CD8-positive, alpha-beta memory T cell (primary cell): ENCODE data around the gene TCF3. TPM values are rescaled to one million over a fixed set of nuclear protein-coding genes. Genes with fewer than 3 reads are reported as not detected.

Experiments used
- CTCF ChIA-PET: fragments of 350-600 bp; sonication (Branson Sonifier 250); formaldehyde crosslinking; loops from one replicate; lab custom pipeline; 2021; ENCODE audit warnings: antibody characterized with exemption; lab: Charles Lee
- POLR2A ChIA-PET: fragments of 350-600 bp; sonication (Branson Sonifier 250); formaldehyde crosslinking; loops from one replicate; lab custom pipeline; 2021; ENCODE audit warnings: antibody characterized with exemption; lab: Charles Lee
- DNase-seq, 5 donors: peaks; one replicate each; pipeline versions ENCODE4 v3.0.0 to v3.0.0-alpha.2; 2020 to 2022; ENCODE audit warnings: mixed read lengths in 1 of 5
- H3K27ac ChIP-seq: one replicate; pipeline ENCODE4 v1.7.0; 2013; ENCODE audit warnings: low read depth, mild to moderate bottlenecking, low read length, moderate library complexity
- H3K27me3 ChIP-seq: 2 replicates; pipeline ENCODE4 v1.7.0; 2013; ENCODE audit warnings: low read length, mild to moderate bottlenecking; ENCODE audit not compliant: insufficient read depth, poor library complexity, severe bottlenecking
- H3K36me3 ChIP-seq: 2 replicates; pipeline ENCODE4 v1.7.0; 2013; ENCODE audit warnings: mild to moderate bottlenecking, low read length, moderate library complexity; ENCODE audit not compliant: insufficient read depth
- H3K4me1 ChIP-seq: 2 replicates; pipeline ENCODE4 v1.7.0; 2013; ENCODE audit warnings: mild to moderate bottlenecking, low read length, moderate library complexity; ENCODE audit not compliant: insufficient read depth
- H3K4me3 ChIP-seq: 2 replicates; pipeline ENCODE4 v1.7.0; 2013; ENCODE audit warnings: mild to moderate bottlenecking, low read length
- H3K9me3 ChIP-seq: 2 replicates; pipeline ENCODE4 v1.7.0; 2013; ENCODE audit warnings: mild to moderate bottlenecking, low read length
- H3K27ac Mint-ChIP-seq, 8 donors: one replicate each; pipeline ENCODE4 v1.8.0; 2020 to 2021; ENCODE audit warnings: mixed read lengths in 8 of 8, mild to moderate bottlenecking in 6 of 8, inconsistent platforms in 3 of 8, moderate library complexity in 3 of 8
- H3K27me3 Mint-ChIP-seq, 2 donors: one replicate each; pipeline ENCODE4 v1.8.0; 2020 to 2021; ENCODE audit warnings: mixed read lengths in 2 of 2, mild to moderate bottlenecking in 1 of 2, moderate library complexity in 1 of 2
- H3K36me3 Mint-ChIP-seq, 3 donors: one replicate each; pipeline ENCODE4 v1.8.0; 2020 to 2021; ENCODE audit warnings: mixed read lengths in 3 of 3, inconsistent platforms in 1 of 3, mild to moderate bottlenecking in 1 of 3
- H3K4me1 Mint-ChIP-seq, 3 donors: one replicate each; pipeline ENCODE4 v1.8.0; 2020 to 2021; ENCODE audit warnings: mixed read lengths in 3 of 3, inconsistent platforms in 1 of 3, mild to moderate bottlenecking in 1 of 3
- H3K4me3 Mint-ChIP-seq, 7 donors: one replicate each; pipeline ENCODE4 v1.8.0; 2020 to 2021; ENCODE audit warnings: mixed read lengths in 7 of 7, mild to moderate bottlenecking in 6 of 7, moderate library complexity in 4 of 7, inconsistent platforms in 2 of 7
- H3K9me3 Mint-ChIP-seq, 5 donors: one replicate each; pipeline ENCODE4 v1.8.0; 2020 to 2022; ENCODE audit warnings: mixed read lengths in 5 of 5, mild to moderate bottlenecking in 3 of 5, moderate library complexity in 2 of 5, inconsistent platforms in 1 of 5
- polyA plus RNA-seq: library from polyadenylated mRNA; unstranded; fragments of 300-500 nt; fragmentation: Illumina TruSeq; gene quantifications from one replicate; pipeline ENCODE4 v1.2.3, GENCODE V29; 2021
- total RNA-seq, 2 experiments: library from RNA; stranded (reverse); gene quantifications; one replicate each; pipeline ENCODE4 v1.2.3, GENCODE V29; 2021

The TCF3 gene
- total and polyA plus RNA-seq, 3 experiments from 2014 or later = 13.3 to 97.0 (median 96.0) TPM

DNA sequence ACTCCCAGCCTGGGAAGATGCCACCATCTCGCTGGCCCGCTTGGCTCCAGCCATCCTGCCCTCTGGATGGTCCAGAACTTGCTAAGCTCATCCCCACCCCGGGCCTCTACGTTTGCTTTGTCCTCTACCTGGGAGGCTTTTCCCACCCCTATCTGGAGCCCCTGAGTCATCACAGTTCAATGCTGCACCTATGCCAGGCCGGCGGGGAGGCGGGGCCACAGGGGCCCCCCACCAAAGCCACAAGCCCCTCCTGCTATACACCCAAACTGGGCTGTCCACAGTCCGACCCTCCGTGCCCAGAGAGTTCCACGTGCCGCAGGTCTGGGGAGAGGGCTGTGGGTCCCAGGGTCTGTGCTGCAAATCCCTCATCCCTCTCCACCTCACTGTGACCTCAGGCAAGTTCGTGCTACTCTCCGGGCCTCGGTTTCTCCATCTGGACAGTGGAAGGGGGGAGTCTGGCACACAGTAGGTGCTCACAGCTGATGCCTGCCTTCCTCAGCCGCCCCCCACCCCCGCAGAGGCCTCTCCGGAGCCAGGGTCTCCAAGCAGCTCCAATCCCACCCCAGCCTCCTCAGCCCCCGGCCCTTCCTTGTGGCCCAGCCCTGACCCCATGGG, 1.9 kb upstream of the TCF3 start:
- DNase-seq = no peak
- no peak overlapping the region for H3K27ac ChIP-seq
- no peaks in the 10 kb centered on the region for H3K27me3 ChIP-seq
- ChIA-PET POLR2A (no interaction called here), CTCF (interaction anchor here (0.8 to 1.1 kb wide), 4 partner anchors 15 to 49 kb away, joined by 3 to 4 read pairs (median 3); partner anchors contain the start of gene UQCR11)
- no peaks in the 10 kb centered on the region for H3K9me3 ChIP-seq
- Mint-ChIP-seq H3K4me1 (peaks cover 15 to 22% (median 15%) of the 10 kb centered on the region in 3 donors), H3K4me3 (peak overlapping the region in 5 of 7 donors; percentile 19 to 48 (median 34)), H3K36me3 (peaks cover 0 to 9% (median 0%) of the 10 kb centered on the region in 3 donors), H3K9me3 (no peaks in the 10 kb centered on the region), H3K27ac (peak overlapping the region in 1 of 8 donors; percentile 63), H3K27me3 (peaks cover 9 to 10% of the 10 kb centered on the region in 2 donors)
- peaks cover 13% of the 10 kb centered on the region for H3K4me1 ChIP-seq
- no peaks in the 10 kb centered on the region for H3K36me3 ChIP-seq
- no peak overlapping the region for H3K4me3 ChIP-seq

DNA sequence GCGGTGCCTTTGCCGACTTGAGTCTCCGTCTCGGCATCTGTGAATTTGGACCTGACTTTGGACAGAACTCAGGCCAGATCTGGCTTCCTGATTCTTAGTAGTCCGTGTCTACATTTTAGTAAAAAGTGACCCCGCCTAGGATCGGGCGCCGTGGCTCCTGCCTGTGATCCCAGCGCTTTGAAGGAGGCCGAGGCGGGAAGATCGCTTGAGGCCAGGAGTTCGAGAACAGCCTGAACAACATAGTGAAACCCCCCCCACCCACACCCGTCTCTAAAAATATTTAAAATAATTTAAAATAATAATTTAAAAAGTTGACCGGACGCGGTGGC, 849 bp upstream of the TCF3 start:
- POLR2A ChIA-PET = interaction anchor here (0.6 to 3.1 kb wide), 5 partner anchors 16 to 384 kb away, joined by 3 to 29 read pairs (median 6); partner anchors contain the start of genes CIRBP, MBD3, REEP6 and UQCR11
- Histone ChIP-seq H3K9me3 (no peaks in the 10 kb centered on the region), H3K4me1 (peaks cover 13% of the 10 kb centered on the region), H3K27ac (peak overlapping the region; percentile 98), H3K36me3 (no peaks in the 10 kb centered on the region), H3K4me3 (peak overlapping the region; percentile 77), H3K27me3 (no peaks in the 10 kb centered on the region)
- Mint-ChIP-seq H3K27me3 (peaks cover 6 to 10% of the 10 kb centered on the region in 2 donors), H3K4me3 (peak overlapping the region; percentile 82 to 95 (median 86)), H3K27ac (peak overlapping the region; percentile 87 to 98 (median 94)), H3K36me3 (peaks cover 0 to 12% (median 0%) of the 10 kb centered on the region in 3 donors), H3K4me1 (peaks cover 17 to 27% (median 18%) of the 10 kb centered on the region in 3 donors), H3K9me3 (no peaks in the 10 kb centered on the region)
- CTCF ChIA-PET = interaction anchor here (1.0 to 1.2 kb wide), 2 partner anchors 18 to 47 kb away, joined by 3 to 9 read pairs; no protein-coding TSS in a partner anchor
- DNase-seq = no peak

DNA sequence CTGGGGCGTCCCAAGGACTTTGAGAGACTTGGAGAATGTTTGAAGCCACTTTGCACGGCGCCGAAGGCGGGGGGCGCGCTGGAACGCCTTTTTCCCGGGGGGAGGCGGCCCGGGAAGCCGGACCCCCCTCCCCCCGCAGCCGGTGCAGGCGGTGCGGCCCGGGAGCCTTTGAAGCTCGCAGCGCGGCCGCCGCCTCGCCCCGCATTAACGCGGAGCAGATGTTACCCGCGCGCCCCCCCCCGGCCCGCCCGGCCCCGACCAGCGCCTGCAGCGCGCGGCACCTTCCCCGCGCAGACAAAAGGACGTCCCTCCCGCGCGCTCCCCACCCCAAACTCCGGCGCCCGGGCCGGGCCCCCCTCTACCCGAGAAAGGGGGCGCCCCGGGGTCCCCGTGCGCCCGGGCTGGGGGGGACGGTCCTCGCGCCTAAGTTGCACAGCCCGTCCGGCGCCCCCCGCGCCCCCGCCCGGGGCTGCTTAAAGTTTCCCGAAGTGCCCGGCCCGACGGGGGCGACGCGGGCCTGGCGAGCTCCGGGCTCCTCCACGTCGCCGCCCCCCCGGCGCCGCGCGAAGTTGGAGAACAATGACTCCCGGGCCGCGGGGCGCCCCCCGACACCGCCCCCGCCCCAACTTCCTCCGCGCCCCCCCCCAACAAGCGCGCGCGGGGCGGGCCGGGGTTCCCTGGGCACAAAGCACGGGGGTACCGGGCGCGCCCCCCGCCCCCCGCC, 685 bp downstream of the TCF3 start:
- H3K27ac ChIP-seq = peak overlapping the region; percentile 57
- peak overlapping the region; percentile 61 for H3K4me3 ChIP-seq
- DNase-seq = peak; percentile 31 to 66 (median 48)
- Mint-ChIP-seq H3K27ac (peak overlapping the region; percentile 84 to 98 (median 96)), H3K4me1 (peaks cover 17 to 27% (median 18%) of the 10 kb centered on the region in 3 donors), H3K4me3 (peak overlapping the region; percentile 80 to 99 (median 93)), H3K27me3 (peaks cover 2 to 6% of the 10 kb centered on the region in 2 donors), H3K9me3 (no peaks in the 10 kb centered on the region), H3K36me3 (peaks cover 0 to 14% (median 0%) of the 10 kb centered on the region in 3 donors)
- H3K36me3 ChIP-seq = no peaks in the 10 kb centered on the region
- POLR2A ChIA-PET = interaction anchor here (1.2 to 3.1 kb wide), 3 partner anchors 46 to 59 kb away, joined by 6 to 29 read pairs (median 7); partner anchors contain the start of genes MBD3 and UQCR11
- CTCF ChIA-PET = interaction anchor here (1.2 to 3.5 kb wide), 4 partner anchors 20 to 106 kb away, joined by 4 to 29 read pairs (median 8); partner anchors contain the start of gene UQCR11
- no peaks in the 10 kb centered on the region for H3K27me3 ChIP-seq
- peaks cover 13% of the 10 kb centered on the region for H3K4me1 ChIP-seq
- no peaks in the 10 kb centered on the region for H3K9me3 ChIP-seq

DNA sequence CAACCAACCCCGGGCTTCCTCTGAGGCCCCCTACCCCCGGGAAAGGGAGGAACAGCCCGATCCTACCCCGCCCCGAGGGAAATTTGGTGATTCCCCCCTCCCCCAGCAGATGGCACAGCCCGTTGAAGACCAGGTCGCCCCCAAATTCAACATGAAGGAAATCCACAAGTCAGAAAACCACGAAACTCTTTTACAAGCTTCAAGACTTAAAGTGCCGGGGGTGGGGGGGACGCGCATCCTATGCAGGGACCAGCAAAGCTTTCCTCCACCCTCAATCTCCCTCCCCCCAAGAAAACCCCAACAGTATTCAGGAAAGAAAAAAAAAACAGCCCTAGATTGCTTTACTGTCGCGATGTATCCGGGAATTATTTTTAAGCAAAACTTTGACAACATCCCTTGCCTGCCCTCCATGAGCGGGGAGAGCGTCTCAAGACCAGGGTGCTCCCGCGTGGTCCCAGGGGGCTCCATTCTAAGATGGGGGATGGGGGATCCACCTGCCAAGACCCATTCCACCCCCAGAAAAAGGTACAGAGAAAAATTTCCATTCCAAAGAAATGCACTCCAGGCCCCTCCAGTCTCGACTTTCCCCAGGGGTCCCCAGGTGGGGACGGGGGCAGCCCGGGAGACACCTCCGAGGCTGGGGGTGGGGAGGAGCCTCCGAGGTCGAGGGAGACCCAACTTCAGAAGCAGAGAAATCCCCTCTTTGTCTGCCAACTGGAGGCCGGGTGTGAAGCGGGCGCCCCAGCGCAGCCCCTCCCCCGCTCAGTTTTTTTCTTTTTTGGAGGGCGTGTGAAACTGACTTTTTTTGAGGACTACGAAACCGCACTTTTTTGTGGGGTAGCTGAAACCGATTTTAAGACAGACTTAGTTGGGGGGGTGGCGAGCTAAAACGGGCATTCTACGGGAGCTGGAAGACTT, 1.5 kb downstream of the TCF3 start:
- Histone ChIP-seq H3K4me1 (peaks cover 13% of the 10 kb centered on the region), H3K27ac (peak overlapping the region; percentile 57), H3K27me3 (no peaks in the 10 kb centered on the region), H3K36me3 (no peaks in the 10 kb centered on the region), H3K9me3 (no peaks in the 10 kb centered on the region), H3K4me3 (peak overlapping the region; percentile 61)
- Mint-ChIP-seq H3K4me1 (peaks cover 17 to 27% (median 18%) of the 10 kb centered on the region in 3 donors), H3K4me3 (peak overlapping the region; percentile 80 to 99 (median 93)), H3K9me3 (no peaks in the 10 kb centered on the region), H3K36me3 (peaks cover 0 to 21% (median 0%) of the 10 kb centered on the region in 3 donors), H3K27ac (peak overlapping the region; percentile 84 to 98 (median 96)), H3K27me3 (peaks cover 0 to 6% of the 10 kb centered on the region in 2 donors)
- peak; percentile 55 to 85 (median 70) for DNase-seq
- ChIA-PET POLR2A (interaction anchor here (0.6 to 3.1 kb wide), 3 partner anchors 45 to 1078 kb away, joined by 3 to 29 read pairs (median 6); partner anchors contain the start of genes MBD3 and UQCR11), CTCF (interaction anchor here (1.2 to 3.5 kb wide), 5 partner anchors 21 to 175 kb away, joined by 3 to 29 read pairs (median 7); partner anchors contain the start of gene UQCR11)

DNA sequence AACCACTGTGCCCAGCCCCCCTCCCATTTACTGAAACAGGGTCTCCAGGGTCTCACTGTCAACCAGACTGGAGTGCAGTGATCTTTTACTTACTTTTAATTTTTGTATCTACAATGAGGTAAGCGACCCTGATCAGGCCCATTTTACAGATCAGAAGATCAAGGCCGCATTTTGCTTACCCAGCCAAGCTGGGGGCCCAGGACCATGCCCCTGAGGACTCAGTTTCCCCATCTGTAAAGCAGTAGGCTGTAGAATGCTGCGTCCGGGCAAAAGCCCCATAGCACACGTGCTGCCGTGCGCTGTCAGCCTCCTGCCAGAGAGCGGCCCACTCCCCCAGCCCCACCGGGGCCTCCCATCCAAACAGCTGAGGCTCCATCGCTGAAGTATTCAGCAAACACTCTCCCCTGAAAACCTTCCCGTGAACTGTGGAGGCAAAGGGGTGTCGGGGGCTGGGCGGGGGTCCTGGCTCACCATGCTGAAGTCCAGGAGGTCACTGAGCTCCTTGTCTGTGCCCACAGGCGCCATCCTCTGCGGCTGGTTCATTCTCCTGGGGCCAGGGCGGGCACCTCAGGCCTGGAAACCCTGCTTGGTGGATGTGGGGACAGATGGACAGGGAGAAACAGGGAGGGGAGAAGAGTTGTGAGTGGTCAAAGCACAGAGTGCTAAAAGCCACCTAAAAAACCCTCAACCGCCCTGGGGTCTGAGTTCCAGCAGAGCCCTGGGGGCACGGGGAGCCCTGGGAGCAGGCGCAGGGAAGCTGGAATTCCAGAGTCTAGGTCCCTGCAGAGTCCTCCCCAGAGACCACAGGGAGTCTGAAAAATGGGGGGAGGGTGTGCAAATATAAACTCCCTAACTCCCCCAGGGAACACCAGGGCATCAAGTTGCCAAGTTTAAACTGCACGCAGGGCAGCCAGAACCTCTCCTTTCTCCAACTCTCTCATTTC, 2.4 kb downstream of the TCF3 start:
- H3K27me3 Mint-ChIP-seq = peaks cover 0 to 6% of the 10 kb centered on the region in 2 donors

DNA sequence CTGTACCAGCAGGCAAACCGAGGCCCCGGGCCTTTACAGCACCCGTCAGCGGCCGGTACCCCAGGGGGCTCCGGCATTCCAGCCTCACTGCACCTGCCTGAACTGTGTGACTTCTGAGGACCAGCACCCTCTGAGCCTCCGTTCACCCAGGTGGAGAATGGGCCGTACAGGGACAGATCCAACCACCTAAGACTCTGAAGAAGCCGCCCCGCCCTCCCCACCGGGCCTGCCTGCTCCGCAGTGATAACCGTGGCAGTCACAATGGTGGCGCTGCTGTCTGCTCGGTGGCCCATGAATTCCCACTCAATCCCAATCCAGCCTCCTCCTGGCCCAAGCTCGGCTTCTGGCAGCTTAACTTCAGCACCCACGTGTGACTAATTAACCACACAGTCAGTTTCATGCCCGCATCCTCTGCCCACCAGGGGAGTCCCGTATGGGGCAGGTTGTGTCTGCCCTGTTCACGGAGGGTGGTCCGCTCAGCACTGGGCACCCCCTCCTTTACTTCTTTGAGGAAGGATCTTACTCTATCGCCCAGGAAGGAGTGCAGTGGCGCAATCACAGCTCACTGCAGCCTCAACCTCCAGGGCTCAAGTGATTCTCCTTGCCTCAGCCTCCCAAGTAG, 3.4 kb downstream of the TCF3 start:
- Mint-ChIP-seq H3K27ac (peak overlapping the region in 3 of 8 donors; percentile 41 to 97 (median 47)), H3K4me1 (peaks cover 13 to 27% (median 18%) of the 10 kb centered on the region in 3 donors), H3K27me3 (peaks cover 0 to 6% of the 10 kb centered on the region in 2 donors), H3K9me3 (no peaks in the 10 kb centered on the region), H3K4me3 (peak overlapping the region in 2 of 7 donors; percentile 28 to 99), H3K36me3 (peaks cover 0 to 29% (median 0%) of the 10 kb centered on the region in 3 donors)
- no peaks in the 10 kb centered on the region for H3K36me3 ChIP-seq
- H3K4me3 ChIP-seq = no peak overlapping the region
- peaks cover 13% of the 10 kb centered on the region for H3K4me1 ChIP-seq
- no peak overlapping the region for H3K27ac ChIP-seq
- no peaks in the 10 kb centered on the region for H3K9me3 ChIP-seq
- POLR2A ChIA-PET = no interaction called here
- CTCF ChIA-PET = interaction anchor here (1.2 to 3.5 kb wide), 2 partner anchors 42 to 177 kb away, joined by 3 to 29 read pairs; partner anchors contain the start of gene UQCR11
- DNase-seq = no peak
- H3K27me3 ChIP-seq = no peaks in the 10 kb centered on the region

More for the DNA sequence above, 2.4 kb downstream of the TCF3 start:
- no peaks in the 10 kb centered on the region for H3K9me3 Mint-ChIP-seq
- H3K27me3 ChIP-seq = no peaks in the 10 kb centered on the region
- peaks cover 13% of the 10 kb centered on the region for H3K4me1 ChIP-seq
- POLR2A ChIA-PET = interaction anchor here (0.7 to 3.1 kb wide), 2 partner anchors 44 to 168 kb away, joined by 3 to 29 read pairs; partner anchors contain the start of gene UQCR11
- no peaks in the 10 kb centered on the region for H3K36me3 ChIP-seq
- peaks cover 0 to 28% (median 0%) of the 10 kb centered on the region in 3 donors for H3K36me3 Mint-ChIP-seq
- no peak for DNase-seq
- H3K4me1 Mint-ChIP-seq = peaks cover 17 to 27% (median 18%) of the 10 kb centered on the region in 3 donors
- CTCF ChIA-PET = interaction anchor here (1.2 to 3.5 kb wide), 4 partner anchors 22 to 176 kb away, joined by 3 to 29 read pairs (median 7); partner anchors contain the start of gene UQCR11
- no peaks in the 10 kb centered on the region for H3K9me3 ChIP-seq
- peak overlapping the region; percentile 57 for H3K27ac ChIP-seq
- peak overlapping the region; percentile 80 to 99 (median 93) for H3K4me3 Mint-ChIP-seq
- peak overlapping the region; percentile 84 to 98 (median 96) for H3K27ac Mint-ChIP-seq
- H3K4me3 ChIP-seq = peak overlapping the region; percentile 61
